ENCODE results near the gene MKRN3.

The MKRN3 gene

DNA sequence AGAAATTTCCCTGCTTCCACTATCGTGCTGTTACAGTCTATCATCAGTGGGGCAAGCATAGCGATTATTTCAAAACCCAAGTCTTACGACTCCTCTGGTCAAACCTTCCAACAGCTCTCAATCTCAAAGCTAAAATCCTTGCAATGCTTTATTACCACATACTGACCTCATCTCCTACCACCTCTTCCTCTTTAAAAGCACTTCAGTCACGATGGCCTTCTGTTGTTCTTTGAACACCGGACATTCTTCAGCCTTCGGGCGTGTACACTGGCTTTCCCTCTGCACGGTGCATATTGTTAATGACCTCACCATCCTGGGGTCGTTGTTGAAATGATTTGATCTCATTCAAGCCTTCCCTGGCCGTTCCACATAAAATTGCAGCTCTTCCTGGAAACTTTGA lies 51.1 kb downstream of the MKRN3 start:
- H3K4me1 ChIP-seq (ENCODE audit: insufficient read depth, low read length, poor library complexity, severe bottlenecking), result no peaks in the 10 kb centered on the region
- H3K27me3 ChIP-seq (ENCODE audit: insufficient read depth, low read length, poor library complexity, severe bottlenecking), result no peaks in the 10 kb centered on the region
- no peak overlapping the region for H3K4me2 ChIP-seq (ENCODE audit: low read depth, low read length, poor library complexity, severe bottlenecking)
- H3K79me2 ChIP-seq (ENCODE audit: insufficient read depth, low read length), result no peaks in the 10 kb centered on the region
- no peak overlapping the region for H3K4me3 ChIP-seq (ENCODE audit: low read length, poor library complexity, severe bottlenecking)
- no peaks in the 10 kb centered on the region for H4K20me1 ChIP-seq (ENCODE audit: insufficient read depth, low read length, poor library complexity, severe bottlenecking)
- TF ChIP-seq CTCF (conservative IDR thresholded peaks at IDR 0.05; ENCODE audit: low read length) (no peak), EZH2phosphoT487 (IDR thresholded peaks at IDR 0.05; ENCODE audit: borderline replicate concordance) (no peak)
- H3K9me2 ChIP-seq (replicated peaks; ENCODE audit: low read depth, low read length), result no peaks in the 10 kb centered on the region
- H2AFZ ChIP-seq (ENCODE audit: low read length), result no peak overlapping the region
- H3K9ac ChIP-seq (ENCODE audit: low read depth, low read length, poor library complexity, severe bottlenecking), result no peak overlapping the region
- no peaks in the 10 kb centered on the region for H3K9me3 ChIP-seq (ENCODE audit: insufficient read depth, low read depth, low read length)
- no peaks in the 10 kb centered on the region for H3F3A ChIP-seq (ENCODE audit: low read depth)
- no peaks in the 10 kb centered on the region for H3K36me3 ChIP-seq (ENCODE audit: insufficient read depth, low read length)
